Colonic mucosa (tissue), 4 donors: ENCODE results near the gene LRRC63. TPM values are rescaled to one million over a fixed set of nuclear protein-coding genes. Genes with fewer than 3 reads are reported as not detected.

Source experiments
- DNase-seq: peaks from one replicate; pipeline ENCODE4 v3.0.0-alpha.2; 2020
- H3K27ac ChIP-seq: fragments of 200-600 bp; one replicate; pipeline ENCODE4 v1.8.0; 2021
- H3K27me3 ChIP-seq: fragments of 200-600 bp; one replicate; pipeline ENCODE4 v1.8.0; 2021
- H3K36me3 ChIP-seq: fragments of 200-600 bp; one replicate; pipeline ENCODE4 v1.8.0; 2021
- H3K4me1 ChIP-seq: fragments of 200-600 bp; one replicate; pipeline ENCODE4 v1.8.0; 2021; ENCODE audit warnings: mild to moderate bottlenecking
- H3K4me3 ChIP-seq: fragments of 200-600 bp; one replicate; pipeline ENCODE4 v1.8.0; 2021
- H3K9ac ChIP-seq, 2 donors: one replicate each; pipeline ENCODE4 v1.7.0; 2013; ENCODE audit warnings: control low read depth in 2 of 2, low read depth in 2 of 2, low read length in 2 of 2
- H3K9me3 ChIP-seq: fragments of 200-600 bp; one replicate; pipeline ENCODE4 v1.8.0; 2021
- intact Hi-C: fragments of 100-400 bp; cut with DNase I; formaldehyde crosslinking; loops from one replicate; pipeline ENCODE4 v1.14.1; 2022
- total RNA-seq, 2 donors: library from RNA; stranded (reverse); fragmentation: NEBNext Ultra II Directional in 1 of 2; extraction: Animal tissue kit (Norgen Biotek cat#: 25700) in 1 of 2; gene quantifications; one replicate each; pipeline ENCODE4 v1.2.1, GENCODE V29; 2021
- TF ChIP-seq, protein P1 (sequence below): fragments of 200-600 bp; IDR thresholded peaks from one replicate; pipeline ENCODE4 v1.8.0; 2022; ENCODE audit warnings: antibody characterized with exemption, mild to moderate bottlenecking
- donor health status: healthy.
- donor health status: DM: no; HTN: no; CAD: no.
- donor health status: DM: no; HTN: no; CAD: no.

Gene LRRC63
- total RNA-seq, 2 donors from 2014 or later, result not detected

DNA sequence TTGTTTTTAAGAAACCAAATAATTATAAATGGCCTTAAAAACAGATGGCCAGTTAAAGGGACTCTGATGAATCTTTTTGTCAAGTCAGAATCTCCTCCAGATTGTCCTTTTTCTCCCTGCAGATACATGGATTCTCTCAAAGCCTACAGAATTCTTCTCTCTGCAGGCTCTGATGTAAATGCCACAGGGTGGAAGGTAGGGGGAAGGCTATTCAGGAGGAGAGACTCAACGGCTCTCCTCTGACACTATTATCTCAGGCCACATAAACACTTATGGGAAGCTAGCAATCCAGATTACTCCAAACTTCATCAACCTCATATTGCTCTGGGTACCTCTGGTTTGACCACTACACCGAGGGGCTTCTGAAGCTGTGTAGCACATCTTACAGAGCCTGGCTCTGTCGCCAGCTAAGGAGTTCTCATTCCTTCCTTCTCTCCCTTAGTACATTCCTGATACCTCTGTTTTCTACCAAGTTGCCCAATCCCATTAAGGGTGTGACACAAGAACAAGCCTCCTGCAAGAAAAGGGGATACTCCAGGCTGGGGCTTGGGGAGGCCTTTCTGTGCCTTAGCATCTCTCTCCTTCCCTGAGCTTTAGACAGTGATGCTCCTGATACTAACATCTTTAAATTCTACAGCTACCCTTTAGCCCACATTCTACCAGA, 44.6 kb upstream of the LRRC63 start:
- no peaks in the 10 kb centered on the region for H3K27me3 ChIP-seq
- H3K4me1 ChIP-seq, result no peaks in the 10 kb centered on the region
- H3K27ac ChIP-seq, result no peak overlapping the region
- H3K36me3 ChIP-seq, result no peaks in the 10 kb centered on the region
- no peak overlapping the region for H3K9ac ChIP-seq
- TF ChIP-seq, protein P1, sequence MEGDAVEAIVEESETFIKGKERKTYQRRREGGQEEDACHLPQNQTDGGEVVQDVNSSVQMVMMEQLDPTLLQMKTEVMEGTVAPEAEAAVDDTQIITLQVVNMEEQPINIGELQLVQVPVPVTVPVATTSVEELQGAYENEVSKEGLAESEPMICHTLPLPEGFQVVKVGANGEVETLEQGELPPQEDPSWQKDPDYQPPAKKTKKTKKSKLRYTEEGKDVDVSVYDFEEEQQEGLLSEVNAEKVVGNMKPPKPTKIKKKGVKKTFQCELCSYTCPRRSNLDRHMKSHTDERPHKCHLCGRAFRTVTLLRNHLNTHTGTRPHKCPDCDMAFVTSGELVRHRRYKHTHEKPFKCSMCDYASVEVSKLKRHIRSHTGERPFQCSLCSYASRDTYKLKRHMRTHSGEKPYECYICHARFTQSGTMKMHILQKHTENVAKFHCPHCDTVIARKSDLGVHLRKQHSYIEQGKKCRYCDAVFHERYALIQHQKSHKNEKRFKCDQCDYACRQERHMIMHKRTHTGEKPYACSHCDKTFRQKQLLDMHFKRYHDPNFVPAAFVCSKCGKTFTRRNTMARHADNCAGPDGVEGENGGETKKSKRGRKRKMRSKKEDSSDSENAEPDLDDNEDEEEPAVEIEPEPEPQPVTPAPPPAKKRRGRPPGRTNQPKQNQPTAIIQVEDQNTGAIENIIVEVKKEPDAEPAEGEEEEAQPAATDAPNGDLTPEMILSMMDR, result no peak
- intact Hi-C loops, result no loop called here
- no peak for DNase-seq
- H3K9me3 ChIP-seq, result no peaks in the 10 kb centered on the region
- no peak overlapping the region for H3K4me3 ChIP-seq

DNA sequence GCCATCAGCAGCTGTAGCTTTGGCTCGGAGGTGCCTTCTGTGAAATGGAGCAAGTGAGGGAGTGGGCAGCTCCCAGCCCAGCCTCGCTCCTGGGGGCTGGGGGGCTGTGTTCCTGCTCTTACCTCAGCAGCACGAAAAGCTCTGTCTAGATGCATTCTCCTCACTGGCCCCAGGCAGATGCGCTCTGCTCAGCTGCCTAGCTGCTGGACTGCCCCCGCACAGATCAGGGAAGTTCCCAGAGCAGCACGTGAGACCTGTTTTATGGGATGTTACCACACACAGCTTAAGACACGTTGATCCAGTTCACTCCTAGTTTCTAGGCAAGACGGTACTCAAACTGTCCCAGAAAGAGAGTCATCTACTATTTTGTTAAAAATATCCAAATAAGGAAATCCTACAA, 43.4 kb upstream of the LRRC63 start:
- no peak overlapping the region for H3K4me3 ChIP-seq
- no peaks in the 10 kb centered on the region for H3K27me3 ChIP-seq
- no peak overlapping the region for H3K27ac ChIP-seq
- TF ChIP-seq, protein P1, result no peak
- H3K4me1 ChIP-seq, result no peaks in the 10 kb centered on the region
- no peak overlapping the region for H3K9ac ChIP-seq
- DNase-seq, result no peak
- intact Hi-C loops, result no loop called here
- H3K9me3 ChIP-seq, result no peaks in the 10 kb centered on the region
- no peaks in the 10 kb centered on the region for H3K36me3 ChIP-seq

DNA sequence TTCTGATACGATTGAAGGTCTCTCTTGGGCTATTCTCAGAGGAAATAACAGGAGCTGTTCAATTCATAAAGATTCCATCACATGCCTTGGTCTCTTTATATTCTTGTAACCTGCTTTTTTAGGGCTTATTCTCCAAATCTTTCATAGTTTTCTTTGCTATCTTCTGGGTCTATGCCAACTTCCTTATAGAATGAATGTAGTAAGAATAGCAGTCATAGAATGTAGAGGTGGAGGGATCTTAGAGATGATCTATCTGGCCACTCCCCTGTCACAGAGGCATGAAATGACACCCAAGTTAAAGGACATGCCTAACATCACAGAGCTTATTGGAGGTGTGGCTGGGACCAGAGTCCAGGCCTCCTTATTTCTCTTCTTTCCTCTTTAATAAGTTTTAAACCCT, 42.9 kb upstream of the LRRC63 start:
- DNase-seq, result no peak
- Histone ChIP-seq H3K36me3 (no peaks in the 10 kb centered on the region), H3K9ac (no peak overlapping the region), H3K27me3 (no peaks in the 10 kb centered on the region), H3K4me1 (no peaks in the 10 kb centered on the region), H3K27ac (no peak overlapping the region), H3K9me3 (no peaks in the 10 kb centered on the region), H3K4me3 (no peak overlapping the region)
- TF ChIP-seq, protein P1, result no peak
- intact Hi-C loops, result no loop called here

DNA sequence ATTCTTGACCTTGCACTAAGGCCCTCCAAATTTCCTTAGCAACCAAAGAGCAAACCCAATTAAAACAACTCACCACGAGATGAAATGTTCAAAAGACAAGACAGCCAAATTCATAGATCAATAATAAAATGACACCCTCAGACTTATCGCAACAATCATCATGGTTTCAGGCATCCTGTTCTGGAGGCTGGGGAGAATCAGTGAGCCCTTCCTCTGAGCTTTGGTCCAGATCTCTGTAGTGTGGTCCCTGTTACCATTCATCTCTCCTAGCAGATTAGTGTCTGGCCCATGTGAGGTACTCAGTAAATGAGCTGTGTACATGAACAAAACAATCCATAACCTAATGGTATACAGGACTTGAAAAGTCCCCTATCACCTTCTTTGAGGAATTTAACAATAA, 42.0 kb upstream of the LRRC63 start:
- H3K9ac ChIP-seq, result no peak overlapping the region
- H3K36me3 ChIP-seq, result no peaks in the 10 kb centered on the region
- H3K27me3 ChIP-seq, result no peaks in the 10 kb centered on the region
- intact Hi-C loops, result no loop called here
- no peak overlapping the region for H3K4me3 ChIP-seq
- no peak overlapping the region for H3K27ac ChIP-seq
- TF ChIP-seq, protein P1, result no peak
- no peaks in the 10 kb centered on the region for H3K4me1 ChIP-seq
- H3K9me3 ChIP-seq, result no peaks in the 10 kb centered on the region
- DNase-seq, result no peak

DNA sequence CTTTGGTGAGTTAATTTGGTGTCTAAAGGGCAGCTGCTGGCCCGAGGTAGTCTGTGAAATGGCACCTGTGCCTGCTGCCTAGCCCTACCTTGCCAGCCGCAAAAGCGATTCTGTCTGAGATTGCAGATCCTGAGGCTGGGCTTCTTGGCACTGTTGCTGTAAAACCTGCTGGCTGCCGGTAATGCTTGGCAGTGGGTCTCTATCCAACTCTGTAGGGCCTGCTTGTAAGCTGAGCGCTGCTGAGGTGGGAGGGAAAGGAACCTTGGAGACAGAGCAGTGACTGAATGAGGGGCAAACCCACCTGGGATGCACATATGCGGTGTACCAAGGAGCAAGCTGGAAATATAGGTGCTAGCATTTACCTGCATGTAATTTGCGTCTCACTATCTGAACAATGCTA, 41.5 kb upstream of the LRRC63 start:
- Histone ChIP-seq H3K4me3 (no peak overlapping the region), H3K9ac (no peak overlapping the region), H3K27ac (no peak overlapping the region), H3K27me3 (no peaks in the 10 kb centered on the region), H3K9me3 (no peaks in the 10 kb centered on the region), H3K4me1 (no peaks in the 10 kb centered on the region), H3K36me3 (no peaks in the 10 kb centered on the region)
- intact Hi-C loops, result no loop called here
- TF ChIP-seq, protein P1, result no peak
- no peak for DNase-seq
